Measurements from ENCODE around the gene ITGB6. TPM values are rescaled to one million over a fixed set of nuclear protein-coding genes. Genes with fewer than 3 reads are reported as not detected.

The ITGB6 gene
- total and polyA plus RNA-seq, 2 of the 8 experiments (the other 6 are each of a cell fraction or from before 2014, with no cell fraction given): not detected

- TF ChIP-seq, protein P1, sequence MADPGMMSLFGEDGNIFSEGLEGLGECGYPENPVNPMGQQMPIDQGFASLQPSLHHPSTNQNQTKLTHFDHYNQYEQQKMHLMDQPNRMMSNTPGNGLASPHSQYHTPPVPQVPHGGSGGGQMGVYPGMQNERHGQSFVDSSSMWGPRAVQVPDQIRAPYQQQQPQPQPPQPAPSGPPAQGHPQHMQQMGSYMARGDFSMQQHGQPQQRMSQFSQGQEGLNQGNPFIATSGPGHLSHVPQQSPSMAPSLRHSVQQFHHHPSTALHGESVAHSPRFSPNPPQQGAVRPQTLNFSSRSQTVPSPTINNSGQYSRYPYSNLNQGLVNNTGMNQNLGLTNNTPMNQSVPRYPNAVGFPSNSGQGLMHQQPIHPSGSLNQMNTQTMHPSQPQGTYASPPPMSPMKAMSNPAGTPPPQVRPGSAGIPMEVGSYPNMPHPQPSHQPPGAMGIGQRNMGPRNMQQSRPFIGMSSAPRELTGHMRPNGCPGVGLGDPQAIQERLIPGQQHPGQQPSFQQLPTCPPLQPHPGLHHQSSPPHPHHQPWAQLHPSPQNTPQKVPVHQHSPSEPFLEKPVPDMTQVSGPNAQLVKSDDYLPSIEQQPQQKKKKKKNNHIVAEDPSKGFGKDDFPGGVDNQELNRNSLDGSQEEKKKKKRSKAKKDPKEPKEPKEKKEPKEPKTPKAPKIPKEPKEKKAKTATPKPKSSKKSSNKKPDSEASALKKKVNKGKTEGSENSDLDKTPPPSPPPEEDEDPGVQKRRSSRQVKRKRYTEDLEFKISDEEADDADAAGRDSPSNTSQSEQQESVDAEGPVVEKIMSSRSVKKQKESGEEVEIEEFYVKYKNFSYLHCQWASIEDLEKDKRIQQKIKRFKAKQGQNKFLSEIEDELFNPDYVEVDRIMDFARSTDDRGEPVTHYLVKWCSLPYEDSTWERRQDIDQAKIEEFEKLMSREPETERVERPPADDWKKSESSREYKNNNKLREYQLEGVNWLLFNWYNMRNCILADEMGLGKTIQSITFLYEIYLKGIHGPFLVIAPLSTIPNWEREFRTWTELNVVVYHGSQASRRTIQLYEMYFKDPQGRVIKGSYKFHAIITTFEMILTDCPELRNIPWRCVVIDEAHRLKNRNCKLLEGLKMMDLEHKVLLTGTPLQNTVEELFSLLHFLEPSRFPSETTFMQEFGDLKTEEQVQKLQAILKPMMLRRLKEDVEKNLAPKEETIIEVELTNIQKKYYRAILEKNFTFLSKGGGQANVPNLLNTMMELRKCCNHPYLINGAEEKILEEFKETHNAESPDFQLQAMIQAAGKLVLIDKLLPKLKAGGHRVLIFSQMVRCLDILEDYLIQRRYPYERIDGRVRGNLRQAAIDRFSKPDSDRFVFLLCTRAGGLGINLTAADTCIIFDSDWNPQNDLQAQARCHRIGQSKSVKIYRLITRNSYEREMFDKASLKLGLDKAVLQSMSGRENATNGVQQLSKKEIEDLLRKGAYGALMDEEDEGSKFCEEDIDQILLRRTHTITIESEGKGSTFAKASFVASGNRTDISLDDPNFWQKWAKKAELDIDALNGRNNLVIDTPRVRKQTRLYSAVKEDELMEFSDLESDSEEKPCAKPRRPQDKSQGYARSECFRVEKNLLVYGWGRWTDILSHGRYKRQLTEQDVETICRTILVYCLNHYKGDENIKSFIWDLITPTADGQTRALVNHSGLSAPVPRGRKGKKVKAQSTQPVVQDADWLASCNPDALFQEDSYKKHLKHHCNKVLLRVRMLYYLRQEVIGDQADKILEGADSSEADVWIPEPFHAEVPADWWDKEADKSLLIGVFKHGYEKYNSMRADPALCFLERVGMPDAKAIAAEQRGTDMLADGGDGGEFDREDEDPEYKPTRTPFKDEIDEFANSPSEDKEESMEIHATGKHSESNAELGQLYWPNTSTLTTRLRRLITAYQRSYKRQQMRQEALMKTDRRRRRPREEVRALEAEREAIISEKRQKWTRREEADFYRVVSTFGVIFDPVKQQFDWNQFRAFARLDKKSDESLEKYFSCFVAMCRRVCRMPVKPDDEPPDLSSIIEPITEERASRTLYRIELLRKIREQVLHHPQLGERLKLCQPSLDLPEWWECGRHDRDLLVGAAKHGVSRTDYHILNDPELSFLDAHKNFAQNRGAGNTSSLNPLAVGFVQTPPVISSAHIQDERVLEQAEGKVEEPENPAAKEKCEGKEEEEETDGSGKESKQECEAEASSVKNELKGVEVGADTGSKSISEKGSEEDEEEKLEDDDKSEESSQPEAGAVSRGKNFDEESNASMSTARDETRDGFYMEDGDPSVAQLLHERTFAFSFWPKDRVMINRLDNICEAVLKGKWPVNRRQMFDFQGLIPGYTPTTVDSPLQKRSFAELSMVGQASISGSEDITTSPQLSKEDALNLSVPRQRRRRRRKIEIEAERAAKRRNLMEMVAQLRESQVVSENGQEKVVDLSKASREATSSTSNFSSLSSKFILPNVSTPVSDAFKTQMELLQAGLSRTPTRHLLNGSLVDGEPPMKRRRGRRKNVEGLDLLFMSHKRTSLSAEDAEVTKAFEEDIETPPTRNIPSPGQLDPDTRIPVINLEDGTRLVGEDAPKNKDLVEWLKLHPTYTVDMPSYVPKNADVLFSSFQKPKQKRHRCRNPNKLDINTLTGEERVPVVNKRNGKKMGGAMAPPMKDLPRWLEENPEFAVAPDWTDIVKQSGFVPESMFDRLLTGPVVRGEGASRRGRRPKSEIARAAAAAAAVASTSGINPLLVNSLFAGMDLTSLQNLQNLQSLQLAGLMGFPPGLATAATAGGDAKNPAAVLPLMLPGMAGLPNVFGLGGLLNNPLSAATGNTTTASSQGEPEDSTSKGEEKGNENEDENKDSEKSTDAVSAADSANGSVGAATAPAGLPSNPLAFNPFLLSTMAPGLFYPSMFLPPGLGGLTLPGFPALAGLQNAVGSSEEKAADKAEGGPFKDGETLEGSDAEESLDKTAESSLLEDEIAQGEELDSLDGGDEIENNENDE (IDR thresholded peaks at IDR 0.05; ENCODE audit: insufficient replicate concordance, low read length): no peak
- TF ChIP-seq CTBP2 (IDR thresholded peaks at IDR 0.05; ENCODE audit: borderline replicate concordance, insufficient read depth, insufficient read length, low read length) (no peak), BCL11A (IDR thresholded peaks at IDR 0.05; ENCODE audit: low read depth in 2 of 2, low read length in 2 of 2) (no peak), BRCA1 (IDR thresholded peaks at IDR 0.05; ENCODE audit: low read depth, low read length) (no peak), TAF7 (optimal IDR thresholded peaks at IDR 0.05; ENCODE audit: borderline replicate concordance, low read depth, low read length) (no peak)
These were observed 27.3 kb upstream of the ITGB6 start (continued) for GRCh38 chr2:160227293-160227915.

Data from H1 (cell line).